Endothelial cell of umbilical vein (primary cell): ENCODE measurements around the gene ZFR2. TPM values are rescaled to one million over a fixed set of nuclear protein-coding genes. Genes with fewer than 3 reads are reported as not detected.

Source experiments
- BruUV-seq: library from RNA; stranded (reverse); fragments of 400-500 nt; replicated peaks from 2 replicates; lab custom pipeline; 2021; lab: Mats Ljungman, UMichigan
- CTCF ChIA-PET: fragments of 300-600, 350-600 bp; sonication (Branson Sonifier 250); formaldehyde crosslinking; loops from one replicate; lab custom pipeline; 2021; ENCODE audit warnings: antibody characterized with exemption, inconsistent platforms; lab: Charles Lee
- POLR2A ChIA-PET: fragments of 300-600, 350-600 bp; sonication (Branson Sonifier 250); formaldehyde crosslinking; loops from one replicate; lab custom pipeline; 2021; ENCODE audit warnings: antibody characterized with exemption, inconsistent platforms; lab: Charles Lee
- DNase-seq: peaks from one replicate; pipeline ENCODE4 v3.0.0-alpha.2; 2011; ENCODE audit warnings: low read depth, low spot score
- FAIRE-seq: peaks from 2 replicates; lab custom pipeline; 2011; peaks lifted over from hg19 to GRCh38; lab: Jason Lieb, UNC
- H2AFZ ChIP-seq: 2 replicates; pipeline ENCODE4 v1.6.0; 2012; ENCODE audit warnings: low read depth, low read length, control low read depth, inconsistent platforms
- H3K27ac ChIP-seq: 2 replicates; pipeline ENCODE4 v1.5.1; 2011; ENCODE audit warnings: low read depth, mild to moderate bottlenecking, control low read depth, low read length, moderate library complexity; ENCODE audit not compliant: insufficient read depth
- H3K27me3 ChIP-seq, 2 experiments: 2 replicates each; pipeline versions ENCODE4 v1.6.0 to v1.6.1; 2011; ENCODE audit warnings: low read length in 2 of 2, mixed read lengths in 1 of 2; ENCODE audit not compliant: control insufficient read depth in 2 of 2, insufficient read depth in 2 of 2
- H3K36me3 ChIP-seq, 2 experiments: 2 replicates in 1 of 2; 3 replicates in 1 of 2; pipeline ENCODE4 v1.5.1; 2011; ENCODE audit warnings: low read length in 2 of 2, mild to moderate bottlenecking in 1 of 2, moderate library complexity in 1 of 2; ENCODE audit not compliant: control insufficient read depth in 2 of 2, insufficient read depth in 2 of 2; ENCODE audit errors: extremely low read depth in 1 of 2
- H3K4me1 ChIP-seq: 3 replicates; pipeline ENCODE4 v1.5.1; 2011; ENCODE audit warnings: mild to moderate bottlenecking, low read length; ENCODE audit not compliant: control insufficient read depth, insufficient read depth; ENCODE audit errors: extremely low read depth
- H3K4me2 ChIP-seq: 2 replicates; pipeline ENCODE4 v1.6.1; 2011; ENCODE audit warnings: low read length, control low read depth, mixed read lengths; ENCODE audit not compliant: insufficient read depth
- H3K4me3 ChIP-seq, 3 experiments: fragments of 200-600 bp in 1 of 3; sonication (generic), shearing (Covaris generic) in 1 of 3; replicated peaks in 1 of 3; 2 replicates each; pipeline ENCODE4 v1.5.1; 2011 to 2016; ENCODE audit warnings: control low read depth in 3 of 3, low read length in 3 of 3, mild to moderate bottlenecking in 2 of 3, inconsistent platforms in 1 of 3, low read depth in 1 of 3, moderate library complexity in 1 of 3; ENCODE audit not compliant: insufficient read depth in 1 of 3
- H3K79me2 ChIP-seq: 2 replicates; pipeline ENCODE4 v1.6.0; 2012; ENCODE audit warnings: low read length, inconsistent platforms; ENCODE audit not compliant: control insufficient read depth, insufficient read depth
- H3K9ac ChIP-seq: replicated peaks from 2 replicates; pipeline ENCODE3; 2011; ENCODE audit warnings: low read length, control low read depth; ENCODE audit not compliant: insufficient read depth; ENCODE audit errors: extremely low read depth
- H3K9me1 ChIP-seq: replicated peaks from 3 replicates; pipeline ENCODE4 v1.6.0; 2011; ENCODE audit warnings: mild to moderate bottlenecking, low read length; ENCODE audit not compliant: control insufficient read depth, insufficient read depth; ENCODE audit errors: extremely low read depth
- H3K9me3 ChIP-seq: replicated peaks from 2 replicates; pipeline ENCODE4 v1.5.1; 2012; ENCODE audit warnings: low read length, inconsistent platforms; ENCODE audit not compliant: control insufficient read depth, insufficient read depth
- H4K20me1 ChIP-seq: replicated peaks from 2 replicates; pipeline ENCODE3; 2011; ENCODE audit warnings: mild to moderate bottlenecking, low read length; ENCODE audit not compliant: control insufficient read depth, insufficient read depth; ENCODE audit errors: extremely low read depth
- CTCF ChIP-seq, 2 donors: IDR thresholded peaks; 1 replicate in 1 of 2; 2 replicates in 1 of 2; pipeline ENCODE4 v1.5.1; 2011; ENCODE audit warnings: low read length in 2 of 2, mild to moderate bottlenecking in 2 of 2, moderate library complexity in 2 of 2, control low read depth in 1 of 2, inconsistent platforms in 1 of 2, low read depth in 1 of 2; ENCODE audit not compliant: insufficient read depth in 1 of 2; ENCODE audit errors: extremely low read depth in 1 of 2
- EZH2 ChIP-seq: IDR thresholded peaks from 2 replicates; pipeline ENCODE4 v1.6.1; 2012; ENCODE audit warnings: borderline replicate concordance, low read depth, mild to moderate bottlenecking, moderate library complexity, low read length, inconsistent platforms; ENCODE audit not compliant: severe bottlenecking
- FOS ChIP-seq: IDR thresholded peaks from 2 replicates; pipeline ENCODE4 v1.6.1; 2011; ENCODE audit warnings: mild to moderate bottlenecking, low read length, moderate library complexity, borderline replicate concordance; ENCODE audit not compliant: insufficient read depth
- GATA2 ChIP-seq: IDR thresholded peaks from 2 replicates; pipeline ENCODE4 v1.7.0; 2011; ENCODE audit warnings: low read depth, mild to moderate bottlenecking, moderate library complexity, mixed read lengths, low read length; ENCODE audit not compliant: insufficient read length, insufficient read depth
- JUN ChIP-seq: IDR thresholded peaks from 2 replicates; pipeline ENCODE4 v1.6.1; 2011; ENCODE audit warnings: borderline replicate concordance, low read depth; ENCODE audit not compliant: insufficient read length, insufficient read depth
- MAX ChIP-seq: IDR thresholded peaks from 2 replicates; pipeline ENCODE4 v1.6.1; 2011; ENCODE audit not compliant: insufficient read depth, insufficient read length
- MYC ChIP-seq: IDR thresholded peaks from one replicate; pipeline ENCODE4 v1.6.1; 2011; ENCODE audit warnings: mild to moderate bottlenecking, low read depth, low read length
- POLR2A ChIP-seq: IDR thresholded peaks from 2 replicates; pipeline ENCODE4 v1.6.1; 2012; ENCODE audit warnings: low read depth, mild to moderate bottlenecking, control low read depth, low read length
- POLR2AphosphoS5 ChIP-seq: IDR thresholded peaks from 2 replicates; pipeline ENCODE4 v1.6.1; 2012; ENCODE audit warnings: low read depth, mild to moderate bottlenecking, control low read depth, low read length, moderate library complexity; ENCODE audit not compliant: insufficient read depth
- dilution Hi-C: fragments of 300-500 bp; cut with MboI; formaldehyde crosslinking; loops from one replicate; pipeline ENCODE4 v1.15.0; 2019; ENCODE audit warnings: low sequenced_read_pairs; ENCODE audit not compliant: extremely low pct_ligation_motif_present
- intact Hi-C: fragments of 100-400 bp; cut with micrococcal nuclease; formaldehyde crosslinking; loops from one replicate; pipeline ENCODE4 v1.10.0; 2022
- polyA plus RNA-seq, 4 experiments: library from polyadenylated mRNA; depleted of rRNA in 3 of 4; stranded (reverse) in 3 of 4; unstranded in 1 of 4; fragments of >200 nt; gene quantifications; 2 replicates each; pipeline versions ENCODE4 v1.2.1 to v1.2.3, GENCODE V29; 2011 to 2012; ENCODE audit warnings: missing spikeins in 1 of 4
- total RNA-seq: library from RNA; stranded (reverse); gene quantifications from 2 replicates; pipeline ENCODE4 v1.2.3, GENCODE V29; 2021

The ZFR2 gene
- total and polyA plus RNA-seq, 2 donors (not counting 3 experiments of a cell fraction or from before 2014, with no cell fraction given) = not detected

GRCh38 chr19:3882041-3882384 is 13.2 kb upstream of the ZFR2 start:
- intact Hi-C loops (no loop called here), dilution Hi-C loops (no loop called here)
- Histone ChIP-seq H3K4me1 (no peaks in the 10 kb centered on the region), H3K27me3 (peaks cover 17% of the 10 kb centered on the region in 2 experiments), H3K9ac (no peak overlapping the region), H3K79me2 (no peaks in the 10 kb centered on the region), H3K4me2 (no peak overlapping the region), H3K27ac (no peak overlapping the region), H4K20me1 (no peaks in the 10 kb centered on the region), H3K36me3 (no peaks in the 10 kb centered on the region), H2AFZ (no peak overlapping the region), H3K9me3 (no peaks in the 10 kb centered on the region), H3K4me3 (no peak overlapping the region), H3K9me1 (no peaks in the 10 kb centered on the region)
- POLR2A ChIA-PET = no interaction called here
- DNase-seq = no peak
- no peak for TF ChIP-seq MYC
- no peak for TF ChIP-seq POLR2AphosphoS5
- TF ChIP-seq EZH2 = no peak
- TF ChIP-seq FOS = no peak
- TF ChIP-seq POLR2A = no peak
- TF ChIP-seq GATA2 = no peak
- no peak for TF ChIP-seq JUN
- TF ChIP-seq CTCF (IDR thresholded peaks at IDR 0.05; ENCODE audit: extremely low read depth in 1 of 2, insufficient read depth in 1 of 2, low read depth in 1 of 2, low read length in 2 of 2) = no peak
- no peak for TF ChIP-seq MAX
- no peak for FAIRE-seq
- BruUV-seq = no TSS peak
- CTCF ChIA-PET = no interaction called here
